SKM-1 treated with dmso at 0.1 percent for 144 hours (cell line): ENCODE data around the gene PJA2.

Experiments
- DNase-seq: peaks from one replicate; lab custom pipeline; 2025; ENCODE audit not compliant: unreplicated experiment; lab: John Stamatoyannopoulos, UW

PJA2 gene

GRCh38 chr5:109410389-109411148 lies 795 bp upstream of the PJA2 start:
- peak; percentile 77 for DNase-seq

- peak; percentile 73 for DNase-seq
These were observed 557 bp downstream of the PJA2 start for GRCh38 chr5:109408991-109409843.

- DNase-seq, result peak; percentile 24
These were observed 1.9 kb downstream of the PJA2 start for GRCh38 chr5:109407913-109408312.

- DNase-seq, result no peak
These were observed 3.1 kb downstream of the PJA2 start for GRCh38 chr5:109406719-109407118.

- no peak for DNase-seq
These were observed 5.3 kb downstream of the PJA2 start for GRCh38 chr5:109404428-109404960.

GRCh38 chr5:109403469-109403868 lies 6.3 kb downstream of the PJA2 start:
- no peak for DNase-seq

GRCh38 chr5:109399092-109399759 lies 10.5 kb downstream of the PJA2 start:
- no peak for DNase-seq

GRCh38 chr5:109396965-109397364 lies 12.8 kb downstream of the PJA2 start:
- DNase-seq, result no peak

- no peak for DNase-seq
These were observed 15.0 kb downstream of the PJA2 start for GRCh38 chr5:109394806-109395205.

GRCh38 chr5:109390188-109390587 lies 19.6 kb downstream of the PJA2 start:
- DNase-seq, result no peak

- no peak for DNase-seq
These were observed 21.4 kb downstream of the PJA2 start for GRCh38 chr5:109388407-109388806.

- DNase-seq, result no peak
These were observed 22.3 kb downstream of the PJA2 start for GRCh38 chr5:109387408-109387974.

GRCh38 chr5:109378095-109378494 lies 31.7 kb downstream of the PJA2 start:
- DNase-seq, result no peak

- DNase-seq, result no peak
These were observed 35.1 kb downstream of the PJA2 start for GRCh38 chr5:109374625-109375024.

GRCh38 chr5:109373932-109374331 lies 35.8 kb downstream of the PJA2 start:
- no peak for DNase-seq

- no peak for DNase-seq
These were observed 39.4 kb downstream of the PJA2 start for GRCh38 chr5:109370343-109370742.

GRCh38 chr5:109365653-109366052 lies 44.1 kb downstream of the PJA2 start:
- no peak for DNase-seq

- no peak for DNase-seq
These were observed 44.8 kb downstream of the PJA2 start for GRCh38 chr5:109364977-109365376.

- no peak for DNase-seq
These were observed 50.1 kb downstream of the PJA2 start for GRCh38 chr5:109359642-109360041.

GRCh38 chr5:109357807-109358206 lies 52.0 kb downstream of the PJA2 start:
- DNase-seq, result no peak

- DNase-seq, result no peak
These were observed 55.0 kb downstream of the PJA2 start for GRCh38 chr5:109354761-109355160.
